NCI-H2227 (cell line): ENCODE measurements around the gene ESD.
"Not testable (repeated sequence)": the region's sequence is repeated elsewhere in the genome, so short reads cannot be mapped to it uniquely, and the experiment has no call there.

Source experiments
- DNase-seq: peaks from one replicate; lab custom pipeline; 2025; ENCODE audit not compliant: unreplicated experiment; lab: John Stamatoyannopoulos, UW

Gene ESD

DNA sequence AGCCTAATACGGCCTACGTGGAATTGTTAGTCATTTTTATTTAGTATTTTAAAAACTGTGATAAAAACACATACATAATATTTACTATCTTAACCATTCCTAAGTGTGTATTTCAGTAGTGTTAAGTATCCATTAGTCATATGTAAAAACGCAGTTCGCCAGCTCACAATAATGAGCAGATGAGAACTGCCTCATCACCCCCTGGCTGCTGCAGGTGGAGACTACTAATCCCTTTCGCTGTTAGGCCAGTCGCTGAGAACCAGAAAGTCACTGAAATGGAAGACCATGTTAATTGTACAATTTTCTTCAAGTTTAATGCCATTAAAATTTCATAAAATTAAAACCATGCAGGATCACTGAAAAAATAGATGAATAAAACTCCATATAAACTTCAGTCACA is 1.6 kb downstream of the ESD start:
- no peak for DNase-seq

DNA sequence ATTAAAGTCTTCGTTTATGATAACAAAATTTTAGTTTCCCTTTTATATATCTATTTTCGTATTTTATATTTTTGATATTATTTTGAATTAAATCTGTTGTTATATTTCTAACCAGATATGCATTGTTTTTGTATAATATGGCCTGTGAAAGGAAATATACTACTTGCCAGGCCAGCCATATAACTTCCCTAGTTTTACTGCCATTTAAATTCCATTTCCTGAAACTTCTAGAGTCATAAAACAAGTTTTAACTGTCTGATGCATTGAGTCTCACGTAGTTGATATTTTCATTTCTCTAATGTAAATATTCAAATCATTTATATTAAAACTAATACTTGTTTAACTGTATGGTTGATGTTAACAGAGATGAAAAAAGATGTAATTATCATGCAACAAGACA is 13.5 kb downstream of the ESD start:
- DNase-seq = no peak

DNA sequence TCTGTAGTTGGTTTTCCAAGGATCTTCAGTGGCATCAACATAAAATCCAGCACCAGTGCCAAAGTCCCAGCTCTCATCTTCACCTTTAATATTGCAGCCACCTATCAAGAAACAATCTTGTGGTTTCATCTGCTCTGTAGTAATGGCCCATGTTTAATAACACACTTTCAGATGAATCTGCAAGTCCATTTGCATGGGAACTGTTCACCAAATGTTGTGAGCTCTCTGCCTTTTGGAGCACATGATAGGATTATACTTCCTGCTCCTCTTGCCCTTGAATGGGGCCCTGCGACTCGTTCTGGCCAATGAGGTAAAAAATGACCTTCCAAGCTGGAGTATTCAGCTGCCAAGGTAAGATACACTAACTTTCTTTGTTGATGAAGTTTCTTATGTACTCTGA is 14.3 kb downstream of the ESD start:
- no peak for DNase-seq

DNA sequence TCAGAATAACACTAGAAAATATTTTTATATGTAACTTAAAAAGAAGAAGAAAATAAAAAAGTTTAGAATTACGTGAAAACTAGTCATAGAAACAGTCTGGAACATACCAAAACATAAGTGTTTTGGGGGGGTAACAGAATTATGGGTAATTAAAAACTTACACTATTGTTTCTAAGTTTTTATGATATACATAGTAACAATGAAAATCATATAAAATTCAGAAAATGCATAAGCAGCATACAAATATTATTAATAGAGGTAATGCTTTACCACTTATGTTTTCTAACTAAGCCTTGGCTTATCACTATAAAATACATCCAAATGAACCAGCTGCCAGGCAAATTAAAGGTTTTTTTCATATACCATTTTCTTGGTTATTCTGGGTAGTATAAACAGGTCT is 14.9 kb downstream of the ESD start:
- no peak for DNase-seq

DNA sequence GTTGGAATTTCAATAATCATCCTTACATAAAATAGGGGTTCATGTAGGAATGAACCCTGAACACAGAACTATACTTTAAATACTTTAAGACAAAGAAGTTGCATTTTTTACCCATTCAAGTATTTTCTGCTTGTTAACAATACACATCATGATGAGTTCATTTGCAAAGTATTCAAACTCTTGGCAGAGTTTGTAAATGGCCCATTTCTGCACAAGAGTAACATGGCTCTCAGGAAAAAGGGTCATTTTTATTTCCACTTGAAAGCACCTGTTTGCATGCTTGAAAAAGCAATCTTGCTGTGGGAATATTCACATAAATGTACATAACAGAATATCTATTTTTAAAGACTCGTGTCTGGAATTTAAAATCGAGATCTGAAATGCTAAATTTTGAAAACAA is 18.1 kb downstream of the ESD start:
- no peak for DNase-seq

DNA sequence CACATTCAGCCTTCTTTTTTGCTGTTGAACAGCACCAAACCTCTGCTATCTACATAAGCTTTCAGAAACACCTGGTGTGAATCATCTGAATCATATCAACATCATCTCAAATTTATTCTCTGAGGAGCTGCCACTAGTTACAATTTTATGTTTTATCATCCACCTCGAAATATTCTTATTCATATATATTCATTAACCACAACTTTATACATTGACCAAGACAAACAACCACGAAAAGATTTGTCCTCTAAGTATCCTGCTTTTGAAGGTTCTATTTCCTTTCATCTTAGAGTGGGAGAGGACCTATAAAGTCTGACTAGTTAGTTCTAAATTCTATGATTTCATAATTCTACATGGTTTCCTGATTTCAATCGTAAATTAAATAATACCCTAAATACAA is 18.9 kb downstream of the ESD start:
- no peak for DNase-seq

DNA sequence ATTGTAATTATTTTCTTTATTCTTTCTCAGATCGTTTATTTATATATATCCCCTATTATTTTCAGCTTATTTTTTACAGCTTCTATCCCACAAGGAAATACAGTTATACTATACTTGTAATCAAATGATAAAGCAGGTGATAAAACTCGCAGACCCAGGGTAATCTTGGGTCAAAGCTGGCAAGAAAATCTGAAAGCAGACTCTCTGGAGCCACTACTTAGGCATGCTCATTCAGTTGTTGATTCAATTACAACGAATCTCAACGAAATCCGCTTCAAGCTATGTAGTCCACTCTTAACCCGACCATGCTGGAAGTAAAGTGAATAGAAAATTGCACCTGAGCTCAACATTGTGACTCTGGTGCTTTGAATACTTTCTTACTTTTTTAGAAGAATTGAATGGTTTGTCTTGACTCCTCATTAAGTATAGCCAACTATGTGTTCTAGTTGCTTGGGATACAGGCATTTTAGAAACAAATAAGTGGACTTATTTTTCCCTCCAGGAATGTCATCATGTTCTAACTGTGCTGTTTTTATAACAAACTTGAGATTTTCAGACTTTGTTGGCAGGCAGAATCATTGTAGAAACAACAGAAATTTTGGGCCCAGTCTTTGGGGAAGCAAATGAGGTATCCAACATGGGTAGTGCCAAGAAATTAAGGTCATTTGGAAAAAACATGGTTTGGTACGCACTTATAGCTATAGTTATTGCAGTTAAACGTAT is 21.4 kb downstream of the ESD start:
- DNase-seq = no peak

DNA sequence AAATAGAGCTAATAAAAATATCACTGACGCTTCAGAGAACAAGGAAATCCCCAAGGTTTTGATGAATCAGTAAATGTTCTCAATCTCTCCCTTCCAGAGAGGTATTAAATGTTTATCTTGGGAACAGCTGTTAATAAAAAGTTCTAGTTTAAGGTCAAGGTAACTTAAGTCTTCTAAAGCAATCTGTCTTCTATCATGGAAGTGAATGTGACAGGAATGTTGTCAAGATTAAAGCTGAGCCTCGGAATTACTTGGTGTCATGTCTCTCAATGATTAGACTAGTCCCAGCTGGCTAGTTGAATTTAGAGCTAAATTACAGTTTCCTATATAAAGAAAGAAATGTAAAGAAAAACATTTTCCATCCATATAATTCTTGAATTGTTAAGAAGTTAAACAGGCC is 23.4 kb downstream of the ESD start:
- DNase-seq = no peak

DNA sequence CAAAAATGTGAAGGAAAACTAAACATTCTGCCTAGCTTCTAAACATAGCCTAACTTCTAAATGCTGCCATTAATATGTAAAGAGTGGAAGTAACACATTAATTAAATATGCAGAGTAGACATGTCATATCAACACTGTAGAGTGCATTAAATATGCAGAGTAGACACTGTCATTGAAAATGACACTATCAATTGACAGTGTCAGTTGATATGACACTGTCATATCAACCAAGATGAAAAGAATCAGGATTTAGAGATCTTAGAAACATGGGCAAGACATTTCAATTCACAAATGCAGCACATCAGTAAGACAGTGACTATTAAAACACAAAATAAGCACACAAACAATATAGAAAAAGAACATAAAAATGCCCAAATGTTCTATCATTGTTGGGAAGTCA is 25.3 kb downstream of the ESD start:
- DNase-seq = no peak

DNA sequence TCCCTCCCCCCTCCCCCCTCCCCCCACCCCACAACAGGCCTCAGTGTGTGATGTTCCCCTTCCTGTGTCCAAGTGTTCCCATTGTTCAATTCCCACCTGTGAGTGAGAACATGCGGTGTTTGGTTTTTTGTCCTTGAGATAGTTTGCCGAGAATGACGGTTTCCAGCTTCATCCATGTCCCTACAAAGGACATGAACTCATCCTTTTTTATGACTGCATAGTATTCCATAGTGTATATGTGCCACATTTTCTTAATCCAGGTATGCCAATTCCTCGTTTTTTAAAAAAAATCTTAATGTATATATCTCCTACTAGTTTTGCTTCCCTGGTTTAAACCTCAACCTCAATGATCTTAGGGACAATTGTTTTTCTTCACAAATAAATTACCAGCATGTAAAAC is 27.0 kb downstream of the ESD start:
- DNase-seq = not testable (repeated sequence)

DNA sequence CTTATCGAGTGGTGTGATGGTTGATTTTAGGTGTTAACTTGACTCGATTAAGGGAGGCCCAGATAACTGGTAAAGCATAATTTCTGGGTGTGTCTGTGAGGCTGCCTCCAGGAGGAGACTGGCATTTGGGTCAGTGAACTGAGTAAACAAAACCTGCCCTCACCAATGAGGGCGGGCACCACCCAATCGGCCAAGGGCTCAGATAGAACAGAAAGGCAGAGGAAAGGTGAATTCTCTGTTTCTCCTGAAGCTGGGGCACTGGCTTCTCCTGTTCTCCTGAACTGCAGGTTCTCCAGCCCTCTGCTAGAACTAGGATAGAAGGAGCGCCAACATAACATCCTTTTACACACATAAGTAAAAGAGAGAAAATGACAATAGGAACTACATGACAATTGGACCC is 35.1 kb downstream of the ESD start:
- no peak for DNase-seq

DNA sequence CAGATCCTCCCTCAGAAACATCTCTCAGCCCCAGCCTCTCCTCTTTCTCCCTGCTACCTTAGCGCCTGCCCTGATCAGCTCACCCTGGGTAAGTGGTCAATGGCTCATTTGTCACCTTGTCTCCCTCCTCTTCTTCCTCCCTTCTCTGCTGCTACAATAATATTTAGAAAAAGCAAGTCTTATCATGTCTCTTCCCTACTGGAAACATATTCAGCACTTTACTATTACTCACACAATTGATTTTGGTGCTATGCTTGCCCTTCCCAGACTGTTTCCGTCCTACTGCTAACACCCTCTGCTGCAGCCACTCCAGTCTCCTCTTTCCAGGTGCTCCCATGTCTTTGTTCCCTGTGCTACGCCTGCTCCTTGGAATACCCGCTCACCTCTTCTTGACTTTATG is 35.8 kb downstream of the ESD start:
- DNase-seq = no peak

DNA sequence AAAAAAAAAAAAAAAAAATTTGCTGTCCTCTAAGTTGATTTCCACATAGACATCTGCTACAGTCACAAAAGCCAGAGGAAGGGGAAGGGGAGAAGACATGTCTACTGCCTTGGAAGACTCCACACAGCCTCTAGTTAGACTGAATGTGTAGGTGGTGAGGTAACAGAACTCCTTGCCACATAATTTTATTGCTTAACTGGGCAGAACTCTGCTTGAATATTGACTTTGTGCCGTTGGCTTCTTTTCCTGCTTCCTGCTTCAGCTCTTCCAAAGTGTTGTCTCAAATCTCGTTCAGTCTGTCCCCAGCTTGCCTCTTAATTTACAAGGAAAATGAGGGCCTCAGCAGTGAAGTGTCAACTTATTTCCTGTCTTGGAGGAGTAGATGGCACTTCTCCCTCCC is 37.1 kb downstream of the ESD start:
- no peak for DNase-seq

DNA sequence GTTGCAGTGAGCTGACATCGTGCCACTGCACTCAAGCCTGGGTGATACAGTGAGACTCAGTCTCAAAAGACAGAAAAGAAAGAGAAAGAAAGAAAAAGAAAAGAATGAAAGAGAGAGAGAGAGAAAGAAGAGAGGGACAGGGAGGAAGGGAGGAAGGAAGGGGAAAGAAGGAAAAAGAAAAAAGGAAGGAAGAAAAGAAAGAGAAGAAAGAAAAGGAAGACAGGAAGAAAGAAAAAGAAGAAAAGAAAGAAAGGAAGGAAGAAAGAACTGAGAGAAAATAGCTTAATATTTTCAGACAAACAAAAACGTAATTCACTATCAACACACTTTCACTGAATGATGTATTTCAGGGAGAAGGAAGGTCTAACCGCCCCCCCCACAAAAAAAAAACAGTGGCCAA is 39.3 kb downstream of the ESD start:
- no peak for DNase-seq

DNA sequence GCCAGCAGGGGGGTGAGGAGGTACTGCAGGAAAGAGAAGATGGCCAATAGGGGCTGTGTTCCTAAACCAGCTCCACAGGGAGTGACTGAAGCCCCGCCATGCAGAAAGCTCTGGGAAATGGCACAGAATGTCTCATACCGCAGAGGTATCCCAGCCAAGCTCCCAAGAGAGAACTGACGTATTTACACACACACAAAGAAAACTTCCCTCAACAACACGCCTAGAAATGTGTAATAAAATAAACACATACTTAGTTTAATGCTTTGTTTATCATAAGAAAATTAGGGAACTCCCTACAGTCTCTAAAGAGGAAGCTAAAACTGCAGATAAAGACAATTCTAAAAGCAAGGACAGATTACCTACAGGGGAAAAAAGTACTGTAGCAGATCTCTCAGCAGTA is 40.0 kb downstream of the ESD start:
- DNase-seq = no peak

DNA sequence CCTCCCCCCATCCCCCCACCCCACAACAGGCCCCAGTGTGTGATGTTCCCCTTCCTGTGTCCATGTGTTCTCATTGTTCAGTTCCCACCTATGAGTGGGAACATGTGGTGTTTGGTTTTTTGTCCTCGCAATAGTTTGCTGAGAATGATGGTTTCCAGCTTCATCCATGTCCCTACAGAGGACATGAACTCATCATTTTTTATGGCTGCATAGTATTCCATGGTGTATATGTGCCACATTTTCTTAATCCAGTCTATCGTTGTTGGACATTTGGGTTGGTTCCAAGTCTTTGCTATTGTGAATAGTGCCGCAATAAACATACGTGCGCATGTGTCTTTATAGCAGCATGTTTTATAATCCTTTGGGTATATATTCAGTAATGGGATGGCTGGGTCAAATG is 41.5 kb downstream of the ESD start:
- DNase-seq = not testable (repeated sequence)

DNA sequence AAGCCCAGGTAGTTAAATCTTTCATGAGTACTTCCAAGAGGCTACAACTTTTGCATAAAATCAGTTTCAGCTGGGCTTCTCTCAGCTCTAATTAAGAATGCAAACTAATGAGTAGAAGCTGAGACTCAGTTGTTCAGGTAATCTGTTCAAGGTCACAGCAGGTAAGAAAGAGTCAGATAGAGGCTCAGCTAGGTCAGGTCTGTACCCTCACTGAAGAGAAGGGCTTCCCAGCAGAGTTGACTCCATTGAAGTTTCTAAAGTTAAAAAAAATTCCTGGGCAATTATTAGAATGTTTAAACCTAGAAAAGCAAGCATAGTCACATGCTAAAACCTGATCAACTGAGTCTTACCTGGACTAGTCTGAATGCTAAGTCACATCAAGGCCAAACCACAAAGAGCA is 42.1 kb downstream of the ESD start:
- no peak for DNase-seq

DNA sequence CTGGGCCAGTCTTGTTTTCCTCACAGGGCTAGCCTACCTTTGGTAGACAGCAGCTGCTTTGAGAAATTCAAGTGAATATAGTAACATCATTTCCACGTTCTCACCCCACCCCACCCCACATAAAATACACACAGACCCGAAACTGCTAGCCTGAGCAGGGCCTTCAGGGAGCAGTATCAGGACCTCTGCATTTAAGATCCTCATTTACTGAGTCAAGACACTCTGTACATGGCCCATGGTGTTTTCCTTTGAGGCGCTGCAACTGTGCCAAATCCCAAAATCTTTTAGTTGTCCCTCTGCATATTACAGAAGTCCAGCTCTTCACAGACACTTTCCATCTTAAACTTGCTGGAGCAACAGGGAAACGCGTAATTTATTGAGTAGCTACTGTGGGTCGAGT is 43.0 kb downstream of the ESD start:
- no peak for DNase-seq

DNA sequence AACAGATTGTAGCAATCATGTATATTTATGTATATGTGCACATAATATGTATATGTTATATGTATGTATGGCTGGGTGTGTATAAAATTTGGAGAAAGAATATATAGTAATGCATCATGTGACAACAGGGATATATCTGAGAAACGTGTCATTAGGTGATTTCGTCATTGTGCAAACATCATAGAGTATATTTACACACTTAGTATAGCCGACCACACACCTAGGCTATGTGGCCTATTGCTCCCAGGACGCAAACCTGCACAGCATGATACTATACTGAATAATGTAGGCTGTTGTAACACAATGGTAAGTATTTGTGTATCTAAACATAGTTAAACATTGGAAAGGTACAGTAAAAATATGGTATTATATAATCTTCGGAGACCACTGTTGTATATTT is 43.8 kb downstream of the ESD start:
- no peak for DNase-seq

DNA sequence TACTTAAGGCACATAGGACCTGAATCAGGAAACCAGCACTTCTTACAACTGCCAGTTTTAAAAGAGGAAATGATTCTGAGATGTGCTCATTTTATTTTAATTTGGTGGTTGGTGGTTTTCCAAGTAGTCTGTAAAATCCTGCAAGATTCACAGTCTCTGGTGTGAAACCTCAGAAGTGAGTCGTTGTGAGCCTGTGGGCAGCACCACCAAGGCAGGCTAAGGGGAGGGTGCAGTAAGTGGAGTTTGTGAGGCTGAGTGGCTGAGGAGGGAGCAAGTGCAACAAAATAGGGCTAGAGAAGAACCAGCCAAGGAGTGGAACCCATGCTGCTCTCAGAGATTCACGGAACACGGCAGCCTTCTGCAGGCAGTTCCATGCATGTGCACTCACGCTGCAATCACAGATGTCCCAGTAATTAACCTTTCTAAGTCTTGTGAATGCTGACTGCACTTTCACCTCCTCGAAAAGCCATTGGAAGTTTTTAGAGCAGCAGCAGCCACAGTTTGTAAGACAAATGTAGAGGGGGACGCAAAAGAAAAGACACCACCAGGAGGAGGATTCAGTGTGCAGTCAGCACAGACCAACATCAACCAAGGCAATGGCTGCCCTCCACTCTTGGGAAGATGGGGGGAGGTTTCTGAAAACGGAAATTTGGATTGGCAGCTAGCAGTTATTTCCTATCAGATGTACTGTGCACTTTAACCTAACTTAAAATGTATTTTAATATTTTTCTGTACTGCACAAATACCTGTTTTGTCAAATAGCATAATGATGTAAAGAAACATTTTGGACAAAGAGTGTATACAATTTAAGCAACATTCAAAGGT is 44.9 kb downstream of the ESD start:
- DNase-seq = peak; percentile 7

DNA sequence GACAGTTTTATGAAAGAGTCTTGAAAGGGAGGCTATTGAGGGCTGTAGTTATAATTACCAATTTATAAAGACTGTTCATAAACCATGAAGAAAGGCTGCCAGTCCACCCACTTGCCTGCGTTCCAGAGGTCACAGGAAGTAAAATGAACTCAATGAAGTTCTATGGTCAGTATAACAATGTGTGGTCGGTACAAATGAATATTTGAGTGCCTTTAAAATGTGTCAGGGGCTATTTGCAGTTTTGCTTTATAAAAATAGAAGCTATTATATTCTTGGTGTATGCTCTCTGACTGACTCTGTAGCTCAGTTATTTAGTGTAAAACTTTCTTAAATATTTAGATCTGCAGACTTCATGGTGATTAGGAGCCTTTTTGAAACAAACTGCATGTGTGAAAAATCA is 47.0 kb downstream of the ESD start:
- DNase-seq = no peak

DNA sequence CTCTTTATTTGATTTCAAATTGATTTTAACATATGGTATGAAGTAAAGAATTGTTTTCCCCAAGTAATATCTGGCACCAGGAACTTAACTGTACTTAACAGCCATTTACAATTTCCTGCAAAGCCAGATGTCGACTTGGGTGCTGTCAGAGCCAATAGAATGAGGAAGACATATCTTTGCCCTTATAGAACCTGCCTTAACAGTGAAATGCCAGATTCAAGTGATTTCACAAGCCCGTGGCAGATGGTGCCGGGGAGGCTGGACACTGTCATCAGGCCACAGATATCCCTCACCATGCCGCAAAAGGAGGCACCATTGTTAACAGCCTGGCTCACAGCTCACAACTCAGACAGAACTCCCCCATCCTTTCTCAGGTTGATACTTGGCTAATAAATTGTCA is 48.7 kb downstream of the ESD start:
- DNase-seq = no peak
